Fibroblast of peridontal ligament (primary cell): ENCODE data around the gene MYBPH.

Source experiments
- DNase-seq: peaks from one replicate; pipeline ENCODE4 v3.0.0-alpha.2; 2010; ENCODE audit errors: extremely low read depth

The MYBPH gene

GRCh38 chr1:203178821-203179666 lies 3.4 kb upstream of the MYBPH start:
- DNase-seq = no peak

- no peak for DNase-seq
Observed at GRCh38 chr1:203178083-203178482, 2.5 kb upstream of the MYBPH start.

- DNase-seq = peak; percentile 17
Observed at GRCh38 chr1:203177470-203178039, 1.9 kb upstream of the MYBPH start.

GRCh38 chr1:203177036-203177405 lies 1.4 kb upstream of the MYBPH start:
- DNase-seq = no peak

- DNase-seq = no peak
Observed at GRCh38 chr1:203176273-203177035, 828 bp upstream of the MYBPH start.

- no peak for DNase-seq
Observed at GRCh38 chr1:203175827-203176241, 208 bp upstream of the MYBPH start.

- no peak for DNase-seq
Observed at GRCh38 chr1:203174324-203174985, 1.2 kb downstream of the MYBPH start.

- no peak for DNase-seq
Observed at GRCh38 chr1:203173566-203173965, 2.1 kb downstream of the MYBPH start.

- no peak for DNase-seq
Observed at GRCh38 chr1:203173011-203173555, 2.5 kb downstream of the MYBPH start.

GRCh38 chr1:203172184-203173010 lies 3.2 kb downstream of the MYBPH start:
- peak; percentile 21 for DNase-seq

- no peak for DNase-seq
Observed at GRCh38 chr1:203171341-203172183, 4.1 kb downstream of the MYBPH start.

- no peak for DNase-seq
Observed at GRCh38 chr1:203170625-203171330, 4.8 kb downstream of the MYBPH start.

GRCh38 chr1:203169770-203170520 lies 5.7 kb downstream of the MYBPH start:
- DNase-seq = no peak

GRCh38 chr1:203168991-203169390 lies 6.6 kb downstream of the MYBPH start:
- DNase-seq = no peak

- no peak for DNase-seq
Observed at GRCh38 chr1:203168256-203168786, 7.3 kb downstream of the MYBPH start.

GRCh38 chr1:203167913-203168200 lies 7.8 kb downstream of the MYBPH start:
- DNase-seq = no peak

- DNase-seq = no peak
Observed at GRCh38 chr1:203167026-203167912, 8.4 kb downstream of the MYBPH start.
